GM15510 (cell line): ENCODE results near the gene LITAFD.

ENCODE experiments used
- POLR2A ChIP-seq: IDR thresholded peaks from 3 replicates; pipeline ENCODE4 v1.6.1; 2011; ENCODE audit warnings: borderline replicate concordance; ENCODE audit not compliant: insufficient read length; ENCODE audit errors: extremely low read depth

Gene LITAFD

GRCh38 chr16:8854298-8854948 is 27.7 kb upstream of the LITAFD start:
- TF ChIP-seq POLR2A = no peak

DNA sequence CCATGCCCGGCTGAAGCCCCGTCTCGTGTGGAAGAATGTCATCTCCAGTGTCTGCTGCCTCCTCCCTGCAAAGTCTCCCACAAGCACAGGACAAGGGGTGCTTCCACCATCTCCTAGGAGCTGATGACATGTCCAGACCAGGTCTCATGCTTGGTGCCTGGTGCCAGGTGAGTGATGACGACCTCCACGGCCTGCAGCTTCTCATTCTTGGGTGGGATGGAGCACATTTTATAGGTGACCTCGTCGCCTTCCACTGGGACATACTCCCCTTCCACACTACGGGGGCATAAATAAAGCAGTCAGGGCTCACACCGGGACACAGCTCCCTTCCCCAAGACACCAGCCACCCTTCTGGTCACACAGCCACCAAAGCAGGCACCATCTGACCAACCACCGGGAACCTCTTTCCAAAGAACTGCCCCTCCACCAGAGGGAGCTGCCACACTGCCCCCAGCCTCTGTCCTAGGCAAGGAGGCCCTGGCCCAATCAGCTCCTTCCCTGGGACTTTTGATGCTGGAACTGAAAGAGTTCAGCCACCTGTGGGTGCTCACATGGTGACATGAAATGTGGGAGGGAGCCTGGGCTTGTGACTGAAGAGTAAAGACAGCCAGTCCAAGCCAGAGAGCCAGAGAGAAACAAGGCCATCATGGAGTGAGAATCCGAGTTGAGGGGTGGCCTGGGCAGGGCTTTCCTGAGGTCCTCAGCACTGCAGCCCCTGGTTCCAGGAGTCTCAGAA is 26.9 kb upstream of the LITAFD start:
- TF ChIP-seq POLR2A = no peak

GRCh38 chr16:8855972-8856371 is 26.2 kb upstream of the LITAFD start:
- TF ChIP-seq POLR2A = no peak

DNA sequence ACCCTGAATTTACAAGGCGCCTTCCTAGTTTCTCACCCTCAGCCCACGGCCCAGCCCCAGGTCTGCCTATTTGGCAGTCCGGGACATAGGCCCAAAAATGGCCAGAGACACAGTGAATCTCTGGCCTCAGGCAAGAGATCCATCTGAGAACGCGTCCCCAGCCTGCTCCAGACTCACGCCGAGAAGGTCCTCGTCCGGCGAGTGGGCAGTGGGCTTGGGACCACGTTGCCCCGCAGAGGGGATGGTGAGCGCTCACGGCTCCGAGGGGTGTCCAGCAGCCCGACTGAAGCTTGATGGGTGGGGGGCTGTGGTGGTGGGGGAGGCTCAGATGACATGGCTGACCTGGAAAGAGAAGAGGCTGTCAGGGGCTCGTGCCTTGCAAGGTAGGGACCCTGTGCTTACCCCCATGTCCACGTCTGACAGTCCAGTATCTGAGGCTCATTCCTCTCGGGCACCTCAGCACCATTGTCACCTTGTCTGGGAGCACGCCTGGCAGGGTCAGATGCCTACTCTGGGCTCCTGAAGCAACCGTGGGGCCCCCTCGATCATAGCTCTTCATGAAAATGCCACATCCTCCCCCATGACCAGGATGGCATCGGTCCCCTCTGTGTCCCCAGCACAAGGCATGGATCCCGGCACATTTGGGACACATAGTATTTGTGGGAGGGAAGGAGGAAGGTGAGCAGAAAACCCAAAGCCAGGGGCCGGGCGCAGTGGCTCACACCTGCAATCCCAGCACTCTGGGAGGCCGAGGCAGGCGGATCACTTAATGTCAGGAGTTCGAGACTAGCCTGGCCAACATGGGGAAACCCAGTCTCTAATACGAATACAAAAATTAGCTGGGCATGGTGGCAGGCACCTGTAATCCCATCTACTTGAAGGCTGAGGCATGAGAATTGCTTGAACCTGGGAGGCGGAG is 22.9 kb upstream of the LITAFD start:
- no peak for TF ChIP-seq POLR2A

DNA sequence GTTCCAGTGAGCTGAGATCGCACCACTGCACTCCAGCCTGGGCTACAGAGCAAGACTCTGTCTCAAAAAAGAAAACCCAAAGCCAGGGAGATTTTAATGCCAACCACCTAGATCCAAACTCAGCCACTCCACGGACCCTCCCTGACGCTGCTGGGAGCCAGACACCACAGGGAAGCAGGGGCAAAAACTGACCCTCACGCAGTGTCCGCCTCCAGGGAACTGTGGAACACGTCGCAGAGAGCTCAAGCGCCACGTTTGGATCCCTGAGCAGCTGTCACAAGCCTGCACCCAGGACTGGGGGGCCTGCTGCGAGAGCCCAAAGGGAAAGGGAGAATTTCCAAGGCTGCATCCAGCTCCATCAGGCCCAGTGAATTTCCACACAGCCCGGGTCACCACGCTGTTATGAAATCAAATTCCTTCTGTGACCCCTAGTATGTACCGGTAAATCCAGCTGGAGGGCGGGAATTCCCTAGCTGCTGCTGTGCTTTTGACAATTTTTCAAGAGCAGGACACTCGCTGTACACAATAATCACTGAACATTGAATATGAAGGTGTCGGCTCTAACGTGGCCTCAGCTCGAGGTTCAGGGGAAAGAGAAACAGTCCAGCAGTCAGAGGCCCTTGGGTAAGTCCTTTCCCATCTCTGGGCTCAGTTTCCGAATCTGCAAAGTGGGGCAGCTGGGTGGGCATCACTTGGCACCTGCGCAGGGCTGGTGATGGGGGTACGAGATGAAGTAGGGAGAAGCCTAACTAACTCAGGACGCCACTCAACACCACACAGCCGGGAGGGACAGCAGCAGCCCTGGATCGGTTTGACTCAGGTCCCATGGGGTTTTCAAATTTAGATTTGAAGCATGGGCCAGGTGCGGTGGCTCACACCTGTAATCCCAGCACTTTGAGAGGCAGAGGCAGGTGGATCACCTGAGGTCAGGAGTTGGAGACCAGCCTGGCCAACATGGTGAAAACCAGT is 22.0 kb upstream of the LITAFD start:
- no peak for TF ChIP-seq POLR2A

GRCh38 chr16:8861563-8862308 is 20.4 kb upstream of the LITAFD start:
- TF ChIP-seq POLR2A = no peak

DNA sequence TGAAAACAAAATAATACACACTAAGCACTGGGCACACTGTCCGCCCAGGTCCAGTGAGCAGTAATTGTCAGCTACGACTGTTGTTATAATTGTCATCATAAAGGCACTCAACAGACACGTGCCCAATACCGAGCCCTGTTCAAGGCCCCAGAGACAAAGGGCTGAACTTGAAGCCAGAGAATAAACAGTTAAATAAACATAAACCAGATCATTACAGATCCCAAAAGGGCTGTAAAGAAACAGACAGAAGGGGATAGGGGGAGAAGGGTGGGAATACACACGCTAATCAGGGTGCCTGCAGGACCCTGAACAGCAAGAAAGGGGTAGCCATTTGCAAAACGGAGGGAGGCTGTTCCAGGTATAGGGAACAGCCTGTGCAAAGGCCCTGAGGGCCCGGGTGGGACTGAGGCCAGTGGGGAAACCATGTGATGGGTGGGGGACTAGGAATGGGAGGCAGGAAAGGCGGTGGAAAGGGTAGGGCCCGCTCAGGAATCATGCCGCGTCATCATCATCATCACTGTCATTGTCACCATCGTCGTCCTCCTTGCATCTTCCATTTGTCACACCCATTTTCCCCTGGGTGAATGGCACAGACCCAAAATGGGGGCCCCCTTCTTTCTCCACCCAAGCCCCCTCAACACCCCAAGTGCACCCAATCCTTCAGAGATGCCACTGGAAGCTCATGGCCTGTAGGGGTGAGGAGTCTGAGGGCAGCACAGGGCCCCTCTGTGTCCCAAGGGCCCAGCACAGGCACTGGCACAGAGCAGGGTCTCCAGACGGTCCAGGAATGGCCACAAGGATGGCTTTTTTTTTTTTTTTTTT is 19.6 kb upstream of the LITAFD start:
- TF ChIP-seq POLR2A = no peak

DNA sequence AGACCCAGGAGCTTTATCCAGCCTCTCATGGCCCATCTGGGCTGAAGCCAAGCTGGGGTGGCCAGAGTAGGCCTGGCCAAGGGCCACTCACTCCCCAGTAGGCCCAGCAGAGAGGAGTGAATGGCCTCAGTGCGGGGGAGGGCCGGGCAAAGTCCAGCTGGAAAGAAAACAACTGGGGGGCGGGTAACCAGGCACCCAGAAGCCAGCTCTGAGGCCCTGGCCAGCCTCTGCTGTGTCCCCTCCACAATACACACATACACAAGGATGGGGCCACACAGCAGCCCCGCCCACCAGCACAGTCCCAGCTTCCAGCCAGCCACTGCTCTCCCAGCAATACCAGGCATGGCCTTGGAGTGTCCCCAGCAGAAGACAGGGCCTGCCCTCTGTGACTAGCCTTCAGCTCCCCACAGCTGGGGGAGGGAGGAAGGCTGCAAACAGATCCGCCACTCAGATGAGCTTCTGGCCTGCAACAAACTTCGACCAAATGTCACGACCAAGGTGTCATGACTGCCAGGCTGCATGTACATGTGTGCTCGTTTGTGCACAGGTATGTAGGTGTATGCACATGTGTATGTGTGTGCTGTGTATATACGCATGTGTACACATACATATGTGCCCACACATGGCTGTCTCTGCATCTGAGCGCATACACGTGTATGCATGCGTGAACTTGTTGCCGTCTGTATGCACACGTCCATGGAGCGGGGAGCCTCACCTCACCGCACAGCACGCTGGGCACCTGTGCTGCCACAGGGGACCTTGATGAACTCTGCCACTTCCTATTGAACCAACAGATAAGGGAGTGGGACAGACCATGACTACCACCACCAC is 18.3 kb upstream of the LITAFD start:
- TF ChIP-seq POLR2A = peak; percentile 12

DNA sequence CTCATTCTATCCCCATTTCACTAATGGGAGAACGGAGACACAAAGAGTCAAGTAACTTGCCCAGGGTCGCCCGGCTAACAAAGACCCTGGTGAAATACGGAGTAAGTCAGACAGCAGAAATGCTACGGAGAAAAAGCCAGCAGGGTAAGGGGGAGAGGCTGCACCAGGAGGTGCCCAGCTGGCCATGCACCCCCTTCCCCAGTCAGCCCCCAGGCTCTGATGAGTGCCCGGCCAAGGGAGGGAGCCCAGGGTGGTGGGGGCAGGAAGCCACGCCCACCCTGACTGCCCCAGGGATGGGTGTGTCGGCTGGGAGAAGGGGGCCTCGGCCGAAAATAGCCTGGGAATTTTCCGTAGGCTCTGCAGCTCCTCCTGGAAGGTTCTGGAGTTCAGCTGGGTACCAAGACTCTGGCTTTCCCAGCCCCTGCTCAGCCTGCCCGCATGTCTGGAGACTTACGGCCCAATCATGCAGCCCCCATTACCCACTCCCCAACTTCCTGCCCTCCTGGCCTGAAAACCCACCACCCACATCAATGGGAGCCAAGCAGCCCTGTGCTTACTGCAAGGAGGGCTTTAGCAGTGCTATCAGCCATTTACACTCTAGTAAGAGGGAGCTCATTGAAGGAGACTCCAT is 17.6 kb upstream of the LITAFD start:
- no peak for TF ChIP-seq POLR2A

DNA sequence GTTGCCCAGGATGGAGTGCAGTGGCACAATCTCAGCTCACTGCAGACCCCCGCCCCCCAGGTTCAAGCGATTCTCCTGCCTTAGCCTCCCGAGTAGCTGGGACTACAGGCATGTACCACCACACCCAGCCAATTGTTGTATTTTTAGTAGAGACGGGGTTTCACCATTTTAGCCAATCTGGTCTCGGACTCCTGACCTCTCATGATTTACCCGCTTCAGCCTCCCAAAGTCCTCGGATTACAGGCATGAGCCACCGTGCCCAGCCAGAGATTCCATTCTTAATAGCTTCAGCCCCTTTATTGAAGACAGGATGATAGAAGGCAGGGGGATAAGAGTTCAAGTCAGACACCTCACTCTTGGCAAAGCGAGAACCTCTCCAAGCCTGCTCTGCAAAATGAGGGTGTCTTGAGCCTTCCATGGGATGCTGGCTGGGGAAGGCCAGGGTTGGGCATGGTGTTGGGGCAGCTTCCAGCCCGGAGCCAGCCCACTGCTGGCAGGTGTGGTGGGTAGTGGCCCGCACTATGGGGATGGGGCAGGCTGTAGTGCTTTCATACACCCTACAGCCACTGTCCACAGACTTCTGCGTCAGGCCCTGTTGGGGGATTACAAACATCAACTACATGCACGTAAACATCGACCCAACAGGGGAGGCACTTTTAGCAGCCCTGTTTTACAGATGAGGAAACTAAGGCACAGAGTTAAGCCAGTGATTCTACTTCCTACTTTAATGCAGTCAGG is 16.8 kb upstream of the LITAFD start:
- no peak for TF ChIP-seq POLR2A
